HepG2 (cell line): ENCODE measurements around the gene ANTKMT. TPM values are rescaled to one million over a fixed set of nuclear protein-coding genes. Genes with fewer than 3 reads are reported as not detected.

ENCODE experiments used
- CBX2 ChIP-seq, 2 experiments: fragments of 200-600 bp in 1 of 2; sonication (generic); formaldehyde crosslinking in 1 of 2; IDR thresholded peaks; 2 replicates each; pipeline versions ENCODE4 v1.7.0 to v1.8.1; 2018 to 2022; ENCODE audit warnings: low read depth in 2 of 2, low read length in 1 of 2, mild to moderate bottlenecking in 1 of 2, missing genetic modification reagents in 1 of 2
- CREB3 ChIP-seq: sonication (generic); formaldehyde crosslinking; IDR thresholded peaks from 2 replicates; pipeline ENCODE4 v1.5.0; 2020; ENCODE audit warnings: missing genetic modification reagents
- CSRNP1 ChIP-seq: sonication (generic); formaldehyde crosslinking; IDR thresholded peaks from 2 replicates; pipeline ENCODE4 v1.8.1; 2023; ENCODE audit warnings: mild to moderate bottlenecking, missing genetic modification reagents
- ELF4 ChIP-seq: sonication (generic); formaldehyde crosslinking; IDR thresholded peaks from 2 replicates; pipeline ENCODE4 v1.5.0; 2020; ENCODE audit warnings: missing genetic modification reagents, mild to moderate bottlenecking, moderate library complexity, borderline replicate concordance
- GTF2F1 ChIP-seq: fragments of 150-350 bp; IDR thresholded peaks from 2 replicates; pipeline ENCODE4 v1.6.1; 2014; ENCODE audit warnings: low read length
- GZF1 ChIP-seq: sonication (generic); formaldehyde crosslinking; IDR thresholded peaks from 2 replicates; pipeline ENCODE4 v1.5.1; 2020; ENCODE audit warnings: mild to moderate bottlenecking, missing genetic modification reagents
- HMGXB4 ChIP-seq, 2 experiments: sonication (generic) in 1 of 2; formaldehyde crosslinking in 1 of 2; IDR thresholded peaks; 2 replicates each; pipeline versions ENCODE4 v1.4.0 to v1.6.1; 2018 to 2020; ENCODE audit warnings: missing genetic modification reagents in 2 of 2, borderline replicate concordance in 1 of 2, low read depth in 1 of 2, mild to moderate bottlenecking in 1 of 2, missing biosample characterization in 1 of 2
- JUNB ChIP-seq: sonication (generic); formaldehyde crosslinking; IDR thresholded peaks from 2 replicates; pipeline ENCODE4 v1.8.0; 2022; ENCODE audit warnings: missing genetic modification reagents, mild to moderate bottlenecking, borderline replicate concordance
- MXD4 ChIP-seq: IDR thresholded peaks from 2 replicates; pipeline ENCODE4 v1.6.1; 2016; ENCODE audit warnings: mild to moderate bottlenecking, missing biosample characterization, missing genetic modification reagents
- MYNN ChIP-seq: sonication (generic); formaldehyde crosslinking; IDR thresholded peaks from 2 replicates; pipeline ENCODE4 v1.4.0; 2020; ENCODE audit warnings: mild to moderate bottlenecking, low read depth, missing genetic modification reagents
- NCOA1 ChIP-seq: sonication (generic); formaldehyde crosslinking; IDR thresholded peaks from 2 replicates; pipeline ENCODE4 v1.9.0; 2021; ENCODE audit warnings: missing genetic modification reagents
- RXRB ChIP-seq: IDR thresholded peaks from 2 replicates; pipeline ENCODE4 v1.6.1; 2016; ENCODE audit warnings: borderline replicate concordance, missing genetic modification reagents, missing compliant biosample characterization
- SP2 ChIP-seq: sonication (generic); formaldehyde crosslinking; IDR thresholded peaks from 2 replicates; pipeline ENCODE4 v1.5.1; 2020; ENCODE audit warnings: mild to moderate bottlenecking, missing genetic modification reagents
- TOE1 ChIP-seq: sonication (generic); formaldehyde crosslinking; IDR thresholded peaks from 2 replicates; pipeline ENCODE4 v1.4.0; 2020; ENCODE audit warnings: mild to moderate bottlenecking, missing genetic modification reagents
- ZFP36L1 ChIP-seq: sonication (generic); formaldehyde crosslinking; IDR thresholded peaks from 2 replicates; pipeline ENCODE4 v1.8.0; 2022; ENCODE audit warnings: mild to moderate bottlenecking, missing genetic modification reagents, moderate library complexity
- ZNF160 ChIP-seq: sonication (generic); formaldehyde crosslinking; IDR thresholded peaks from 2 replicates; pipeline ENCODE4 v1.8.0; 2022; ENCODE audit warnings: mild to moderate bottlenecking, inconsistent platforms, missing genetic modification reagents
- ZNF280D ChIP-seq: sonication (generic); formaldehyde crosslinking; IDR thresholded peaks from 2 replicates; pipeline ENCODE4 v1.5.1; 2020; ENCODE audit warnings: mild to moderate bottlenecking, missing genetic modification reagents
- ZNF552 ChIP-seq: sonication (generic); formaldehyde crosslinking; IDR thresholded peaks from 2 replicates; pipeline ENCODE4 v1.9.0; 2022; ENCODE audit warnings: missing genetic modification reagents, mild to moderate bottlenecking, borderline replicate concordance
- ZNF558 ChIP-seq: sonication (generic); formaldehyde crosslinking; IDR thresholded peaks from 2 replicates; pipeline ENCODE4 v1.9.0; 2022; ENCODE audit warnings: mild to moderate bottlenecking, missing genetic modification reagents, borderline replicate concordance
- ZNF703 ChIP-seq: sonication (generic); formaldehyde crosslinking; IDR thresholded peaks from 2 replicates; pipeline ENCODE4 v1.5.1; 2020; ENCODE audit warnings: missing genetic modification reagents, mild to moderate bottlenecking, moderate library complexity, borderline replicate concordance
- ZNF841 ChIP-seq: sonication (generic); formaldehyde crosslinking; IDR thresholded peaks from 2 replicates; pipeline ENCODE4 v1.8.1; 2023; ENCODE audit warnings: missing genetic modification reagents, borderline replicate concordance
- polyA plus RNA-seq, 8 experiments: library from polyadenylated mRNA; depleted of rRNA in 3 of 8; stranded (reverse) in 7 of 8; unstranded in 1 of 8; fragments of >200 nt; fragmentation: Illumina TruSeq in 4 of 8; extraction: Trizol in 4 of 8; gene quantifications; 2 replicates each; pipeline versions ENCODE4 v1.2.1 to v1.2.3, GENCODE V29; 2011 to 2016; ENCODE audit warnings: low read depth in 4 of 8, missing spikeins in 1 of 8, mixed read lengths in 1 of 8; ENCODE audit not compliant: insufficient read depth in 1 of 8
- total RNA-seq, 5 experiments: library from RNA; depleted of rRNA; stranded (reverse); fragments of >200 nt; fragmentation: Illumina TruSeq; extraction: Trizol; gene quantifications; 2 replicates each; pipeline ENCODE4 v1.2.3, GENCODE V29; 2016; ENCODE audit warnings: low read depth in 1 of 5

The ANTKMT gene
- total and polyA plus RNA-seq, 2 of the 13 experiments (the other 11 are each of a cell fraction or from before 2014, with no cell fraction given) = 7.5 to 47.8 TPM

GRCh38 chr16:680967-681745 lies 39.8 kb upstream of the ANTKMT start (continued):
- TF ChIP-seq CSRNP1 (CRISPR knock-in tag) (no peak; the same call in 1 of the 2 replicates), CBX2 (IDR thresholded peaks at IDR 0.05; ENCODE audit: low read depth, low read length) (no peak), CBX2 (CRISPR knock-in tag; IDR thresholded peaks at IDR 0.05; ENCODE audit: low read depth) (no peak), GZF1 (no peak), ZNF841 (no peak), ZFP36L1 (CRISPR knock-in tag) (no peak), NCOA1 (CRISPR knock-in tag) (no peak), ZNF552 (CRISPR knock-in tag) (peak; percentile 56; the same call in 1 of the 2 replicates), ZNF703 (CRISPR knock-in tag) (no peak), MYNN (no peak), CREB3 (CRISPR knock-in tag) (no peak), ZNF558 (no peak), HMGXB4 (CRISPR knock-in tag; IDR thresholded peaks at IDR 0.05; ENCODE audit: borderline replicate concordance in 1 of 2, low read depth in 1 of 2) (peak; percentile 69 to 72; a peak in 3 of 4 replicates), TOE1 (CRISPR knock-in tag) (no peak), ZNF280D (CRISPR knock-in tag) (no peak), MXD4 (CRISPR knock-in tag) (0 out of 2 replicates have a peak, but pooled peaks have one; percentile 53), ZNF160 (no peak), ELF4 (CRISPR knock-in tag) (no peak), RXRB (CRISPR knock-in tag) (0 out of 2 replicates have a peak, but pooled peaks have one; percentile 9), JUNB (CRISPR knock-in tag) (no peak), SP2 (CRISPR knock-in tag) (no peak), GTF2F1 (no peak)
